ENCODE results near the gene SPEG.

Gene SPEG

DNA sequence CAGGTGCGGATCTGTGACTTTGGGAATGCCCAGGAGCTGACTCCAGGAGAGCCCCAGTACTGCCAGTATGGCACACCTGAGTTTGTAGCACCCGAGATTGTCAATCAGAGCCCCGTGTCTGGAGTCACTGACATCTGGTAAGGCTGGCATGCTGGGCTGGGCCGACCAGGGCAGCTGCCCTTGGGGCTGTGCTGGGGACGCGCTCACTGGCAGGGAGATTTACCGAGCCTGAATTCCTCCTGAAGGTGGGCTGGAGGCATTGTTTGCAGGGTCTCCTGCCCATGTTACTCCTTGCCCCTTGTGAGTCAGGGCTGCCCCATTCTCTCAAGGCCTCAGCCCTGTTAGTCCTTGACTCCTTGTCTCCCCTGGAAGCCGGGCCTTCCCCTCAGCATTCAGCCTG lies 45.4 kb downstream of the SPEG start:
- no peak for DNase-seq (ENCODE audit: low spot score)

DNA sequence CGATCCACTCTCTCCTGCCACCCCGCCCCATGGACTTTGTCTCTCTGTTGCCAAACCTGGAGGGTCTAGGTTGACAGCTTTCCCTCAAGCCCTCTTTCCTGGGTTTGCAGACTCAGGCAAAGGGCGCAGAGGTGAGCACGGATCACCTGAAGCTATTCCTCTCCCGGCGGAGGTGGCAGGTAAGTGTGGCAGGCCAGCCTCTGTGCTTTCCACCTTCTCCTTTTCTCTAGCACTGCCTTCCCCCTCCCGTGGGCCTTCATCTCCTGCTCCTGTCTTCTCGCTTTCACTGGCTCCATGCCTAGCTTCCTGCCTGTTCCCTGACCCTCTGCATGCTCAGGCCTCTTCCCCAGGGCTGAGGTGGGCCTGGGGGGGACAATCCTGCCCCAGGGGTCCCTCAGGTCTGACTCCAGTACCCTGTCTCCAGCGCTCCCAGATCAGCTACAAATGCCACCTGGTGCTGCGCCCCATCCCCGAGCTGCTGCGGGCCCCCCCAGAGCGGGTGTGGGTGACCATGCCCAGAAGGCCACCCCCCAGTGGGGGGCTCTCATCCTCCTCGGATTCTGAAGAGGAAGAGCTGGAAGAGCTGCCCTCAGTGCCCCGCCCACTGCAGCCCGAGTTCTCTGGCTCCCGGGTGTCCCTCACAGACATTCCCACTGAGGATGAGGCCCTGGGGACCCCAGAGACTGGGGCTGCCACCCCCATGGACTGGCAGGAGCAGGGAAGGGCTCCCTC lies 48.2 kb downstream of the SPEG start:
- DNase-seq (ENCODE audit: low spot score) = no peak

DNA sequence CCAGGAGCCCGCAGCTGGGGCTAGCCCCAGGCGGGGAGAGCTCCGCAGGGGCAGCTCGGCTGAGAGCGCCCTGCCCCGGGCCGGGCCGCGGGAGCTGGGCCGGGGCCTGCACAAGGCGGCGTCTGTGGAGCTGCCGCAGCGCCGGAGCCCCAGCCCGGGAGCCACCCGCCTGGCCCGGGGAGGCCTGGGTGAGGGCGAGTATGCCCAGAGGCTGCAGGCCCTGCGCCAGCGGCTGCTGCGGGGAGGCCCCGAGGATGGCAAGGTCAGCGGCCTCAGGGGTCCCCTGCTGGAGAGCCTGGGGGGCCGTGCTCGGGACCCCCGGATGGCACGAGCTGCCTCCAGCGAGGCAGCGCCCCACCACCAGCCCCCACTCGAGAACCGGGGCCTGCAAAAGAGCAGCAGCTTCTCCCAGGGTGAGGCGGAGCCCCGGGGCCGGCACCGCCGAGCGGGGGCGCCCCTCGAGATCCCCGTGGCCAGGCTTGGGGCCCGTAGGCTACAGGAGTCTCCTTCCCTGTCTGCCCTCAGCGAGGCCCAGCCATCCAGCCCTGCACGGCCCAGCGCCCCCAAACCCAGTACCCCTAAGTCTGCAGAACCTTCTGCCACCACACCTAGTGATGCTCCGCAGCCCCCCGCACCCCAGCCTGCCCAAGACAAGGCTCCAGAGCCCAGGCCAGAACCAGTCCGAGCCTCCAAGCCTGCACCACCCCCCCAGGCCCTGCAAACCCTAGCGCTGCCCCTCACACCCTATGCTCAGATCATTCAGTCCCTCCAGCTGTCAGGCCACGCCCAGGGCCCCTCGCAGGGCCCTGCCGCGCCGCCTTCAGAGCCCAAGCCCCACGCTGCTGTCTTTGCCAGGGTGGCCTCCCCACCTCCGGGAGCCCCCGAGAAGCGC lies 49.1 kb downstream of the SPEG start:
- no peak for DNase-seq (ENCODE audit: low spot score)

- DNase-seq (ENCODE audit: low spot score) = no peak
Measured at GRCh38 chr2:219484343-219485200, 49.9 kb downstream of the SPEG start.

DNA sequence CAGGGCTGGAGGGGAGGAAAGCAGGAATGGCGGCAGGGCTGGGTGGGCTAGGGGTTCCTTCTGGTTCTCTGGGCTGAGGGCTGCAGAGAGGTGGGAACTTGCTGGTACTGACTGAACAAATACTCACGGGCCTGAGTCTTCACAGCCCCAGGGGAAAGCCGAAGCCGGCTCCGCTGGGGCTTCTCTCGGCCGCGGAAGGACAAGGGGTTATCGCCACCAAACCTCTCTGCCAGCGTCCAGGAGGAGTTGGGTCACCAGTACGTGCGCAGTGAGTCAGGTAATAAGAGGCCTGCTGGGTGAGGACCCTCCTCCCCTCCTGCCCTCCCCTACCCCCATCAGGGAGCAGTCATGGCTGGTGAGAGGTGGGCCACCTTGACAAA lies 50.5 kb downstream of the SPEG start:
- no peak for DNase-seq (ENCODE audit: low spot score)

- DNase-seq (ENCODE audit: low spot score) = no peak
Measured at GRCh38 chr2:219486380-219486959, 51.8 kb downstream of the SPEG start.

DNA sequence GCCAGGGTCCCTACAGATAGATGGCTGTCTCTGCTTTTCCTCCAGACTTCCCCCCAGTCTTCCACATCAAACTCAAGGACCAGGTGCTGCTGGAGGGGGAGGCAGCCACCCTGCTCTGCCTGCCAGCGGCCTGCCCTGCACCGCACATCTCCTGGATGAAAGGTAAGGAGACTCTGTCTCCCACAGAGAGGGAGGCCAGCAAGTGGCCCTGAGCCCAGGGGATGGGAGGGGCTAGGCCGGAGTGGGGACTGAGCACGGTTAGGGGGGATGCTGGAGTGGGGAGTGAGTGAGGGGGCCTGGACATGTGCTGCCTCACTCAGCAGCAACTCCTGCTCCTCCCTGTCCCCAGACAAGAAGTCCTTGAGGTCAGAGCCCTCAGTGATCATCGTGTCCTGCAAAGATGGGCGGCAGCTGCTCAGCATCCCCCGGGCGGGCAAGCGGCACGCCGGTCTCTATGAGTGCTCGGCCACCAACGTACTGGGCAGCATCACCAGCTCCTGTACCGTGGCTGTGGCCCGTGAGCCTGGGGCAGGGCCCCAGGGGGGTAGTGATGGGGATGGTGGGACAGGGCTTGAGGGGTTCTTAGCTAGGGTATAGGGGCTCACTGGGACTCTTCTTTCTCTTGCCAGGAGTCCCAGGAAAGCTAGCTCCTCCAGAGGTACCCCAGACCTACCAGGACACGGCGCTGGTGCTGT lies 53.7 kb downstream of the SPEG start:
- DNase-seq (ENCODE audit: low spot score) = no peak

- no peak for DNase-seq (ENCODE audit: low spot score)
Measured at GRCh38 chr2:219488844-219489194, 54.2 kb downstream of the SPEG start.

DNA sequence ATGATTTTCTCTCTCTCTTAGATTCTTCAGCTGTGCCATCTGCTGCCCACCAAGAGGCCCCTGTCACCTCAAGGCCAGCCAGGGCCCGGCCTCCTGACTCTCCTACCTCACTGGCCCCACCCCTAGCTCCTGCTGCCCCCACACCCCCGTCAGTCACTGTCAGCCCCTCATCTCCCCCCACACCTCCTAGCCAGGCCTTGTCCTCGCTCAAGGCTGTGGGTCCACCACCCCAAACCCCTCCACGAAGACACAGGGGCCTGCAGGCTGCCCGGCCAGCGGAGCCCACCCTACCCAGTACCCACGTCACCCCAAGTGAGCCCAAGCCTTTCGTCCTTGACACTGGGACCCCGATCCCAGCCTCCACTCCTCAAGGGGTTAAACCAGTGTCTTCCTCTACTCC lies 54.7 kb downstream of the SPEG start:
- DNase-seq (ENCODE audit: low spot score) = no peak

GRCh38 chr2:219490186-219490585 lies 55.5 kb downstream of the SPEG start:
- DNase-seq (ENCODE audit: low spot score) = no peak

DNA sequence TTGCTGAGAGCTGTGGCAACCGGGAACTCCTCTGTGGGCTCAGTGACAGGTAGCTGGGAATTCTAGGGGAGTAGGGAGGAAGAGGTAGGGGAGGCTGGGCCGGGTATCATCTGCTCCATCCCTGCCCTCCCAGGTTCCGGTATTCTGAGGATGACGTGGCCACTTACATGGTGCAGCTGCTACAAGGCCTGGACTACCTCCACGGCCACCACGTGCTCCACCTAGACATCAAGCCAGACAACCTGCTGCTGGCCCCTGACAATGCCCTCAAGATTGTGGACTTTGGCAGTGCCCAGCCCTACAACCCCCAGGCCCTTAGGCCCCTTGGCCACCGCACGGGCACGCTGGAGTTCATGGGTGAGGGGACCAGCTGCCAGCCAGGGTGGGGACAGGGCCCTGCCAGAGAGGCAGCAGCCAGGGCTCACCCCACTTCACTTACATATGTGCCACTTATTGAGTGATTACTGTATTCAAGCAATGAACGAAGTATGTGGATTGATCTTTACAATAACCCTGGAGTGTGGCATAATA lies 56.0 kb downstream of the SPEG start:
- DNase-seq (ENCODE audit: low spot score) = no peak

DNA sequence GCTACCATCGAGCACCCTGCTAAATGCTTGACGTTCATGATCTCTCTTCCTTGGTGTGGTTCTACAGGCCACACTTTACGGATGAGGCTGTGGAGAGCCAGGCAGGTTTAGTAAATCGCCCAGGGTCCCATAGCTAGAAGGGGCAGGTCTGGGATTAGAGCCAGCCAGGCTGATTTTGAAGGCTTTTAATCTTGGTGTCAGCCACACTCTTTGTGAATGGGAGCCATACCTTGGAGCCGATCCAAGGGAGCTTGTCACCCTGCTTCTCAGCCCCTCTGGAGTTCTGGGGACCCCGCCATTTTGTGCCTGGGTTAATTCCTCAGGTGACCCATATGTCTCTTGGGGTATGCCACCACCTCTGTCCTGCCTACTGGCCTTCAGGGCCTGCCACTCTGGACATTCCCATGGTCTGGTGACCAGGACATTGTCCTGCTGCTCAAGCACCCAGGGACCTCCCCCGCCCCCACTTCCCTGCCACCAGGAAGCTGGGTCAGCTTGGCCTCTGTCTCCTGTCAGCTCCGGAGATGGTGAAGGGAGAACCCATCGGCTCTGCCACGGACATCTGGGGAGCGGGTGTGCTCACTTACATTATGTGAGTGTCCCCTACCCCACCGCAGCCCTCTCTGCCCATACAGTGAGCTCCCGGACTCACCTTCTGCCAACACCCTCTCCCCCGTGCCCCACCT lies 56.8 kb downstream of the SPEG start:
- DNase-seq (ENCODE audit: low spot score) = no peak

- no peak for DNase-seq (ENCODE audit: low spot score)
Measured at GRCh38 chr2:219492575-219492974, 57.9 kb downstream of the SPEG start.

DNA sequence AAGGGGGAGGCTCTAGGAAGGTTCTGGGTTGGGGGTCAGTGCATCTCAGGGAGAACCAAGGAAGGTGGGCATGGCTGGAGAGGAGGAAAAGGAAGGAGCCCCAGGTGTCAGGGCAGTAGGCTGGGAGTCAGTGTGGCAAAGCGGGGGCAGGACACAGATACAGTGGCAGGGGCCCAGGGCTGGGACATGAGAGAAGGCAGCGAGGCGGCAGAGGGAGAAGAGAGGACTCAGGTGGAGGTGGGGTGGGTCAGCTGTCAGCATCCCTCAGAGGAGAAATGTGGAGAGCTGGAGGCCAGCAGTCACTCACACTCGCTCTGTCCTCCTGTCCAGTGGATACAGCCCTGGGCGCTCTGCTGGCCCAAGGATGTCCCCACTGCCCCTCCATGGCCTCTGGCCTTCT lies 58.4 kb downstream of the SPEG start:
- no peak for DNase-seq (ENCODE audit: low spot score)

DNA sequence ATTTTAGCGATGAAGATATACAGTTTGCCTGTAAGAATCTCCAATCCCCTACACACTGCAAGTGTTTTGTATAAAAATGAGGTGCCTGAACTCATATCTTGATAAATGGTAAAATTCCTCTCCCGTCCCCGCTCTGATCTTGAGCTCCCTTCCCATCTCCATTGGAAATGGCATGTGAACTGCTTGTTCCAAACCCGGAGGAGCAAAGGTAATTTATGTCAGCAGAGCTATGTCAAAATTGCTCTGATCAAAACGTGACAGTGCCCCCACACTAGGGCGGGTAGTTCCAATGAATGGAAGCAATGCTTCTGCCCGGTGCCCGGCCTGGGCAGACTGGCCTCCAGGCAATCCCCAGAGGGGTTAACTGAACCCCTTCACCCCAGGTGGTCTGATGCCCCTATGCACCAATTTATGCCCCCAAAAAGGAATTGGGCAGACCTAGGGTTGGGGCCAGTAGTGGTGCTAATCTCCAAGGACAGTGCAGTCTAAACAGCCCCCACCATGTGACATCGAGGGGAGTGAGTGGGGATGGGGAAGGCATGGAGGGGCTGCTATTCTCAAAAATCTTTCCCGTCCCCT lies 60.4 kb downstream of the SPEG start:
- DNase-seq (ENCODE audit: low spot score) = no peak

- peak; percentile 57 for DNase-seq (ENCODE audit: low spot score)
Measured at GRCh38 chr2:219495531-219496122, 61.0 kb downstream of the SPEG start.

DNA sequence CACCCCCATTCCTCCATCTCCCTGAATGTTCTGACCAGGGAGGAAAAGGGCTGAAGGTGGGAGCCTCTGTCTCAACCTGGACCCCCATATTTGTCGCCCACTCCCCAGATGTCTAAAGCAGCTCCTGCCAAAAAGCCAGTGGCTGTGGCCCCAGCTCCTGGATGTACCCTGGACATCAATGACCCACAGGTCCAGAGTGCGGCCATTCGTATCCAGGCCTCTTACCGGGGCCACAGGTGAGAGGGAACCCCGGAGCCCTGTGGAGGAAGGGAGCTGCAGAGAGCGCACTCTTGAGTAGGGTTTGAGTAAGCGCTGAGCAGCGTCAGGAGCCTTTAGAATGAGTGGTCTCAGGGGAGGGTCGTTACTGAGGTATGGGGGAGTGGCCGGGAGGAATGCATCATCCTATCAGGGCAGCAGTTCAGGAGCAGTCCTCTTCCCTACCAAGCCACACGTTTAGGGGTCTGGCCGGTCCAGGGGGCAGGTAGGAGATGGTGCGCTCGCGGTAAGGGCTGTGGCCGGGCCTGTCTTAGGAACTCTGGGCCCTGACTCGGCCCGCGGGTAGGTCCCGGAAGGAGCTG lies 61.7 kb downstream of the SPEG start:
- no peak for DNase-seq (ENCODE audit: low spot score)

DNA sequence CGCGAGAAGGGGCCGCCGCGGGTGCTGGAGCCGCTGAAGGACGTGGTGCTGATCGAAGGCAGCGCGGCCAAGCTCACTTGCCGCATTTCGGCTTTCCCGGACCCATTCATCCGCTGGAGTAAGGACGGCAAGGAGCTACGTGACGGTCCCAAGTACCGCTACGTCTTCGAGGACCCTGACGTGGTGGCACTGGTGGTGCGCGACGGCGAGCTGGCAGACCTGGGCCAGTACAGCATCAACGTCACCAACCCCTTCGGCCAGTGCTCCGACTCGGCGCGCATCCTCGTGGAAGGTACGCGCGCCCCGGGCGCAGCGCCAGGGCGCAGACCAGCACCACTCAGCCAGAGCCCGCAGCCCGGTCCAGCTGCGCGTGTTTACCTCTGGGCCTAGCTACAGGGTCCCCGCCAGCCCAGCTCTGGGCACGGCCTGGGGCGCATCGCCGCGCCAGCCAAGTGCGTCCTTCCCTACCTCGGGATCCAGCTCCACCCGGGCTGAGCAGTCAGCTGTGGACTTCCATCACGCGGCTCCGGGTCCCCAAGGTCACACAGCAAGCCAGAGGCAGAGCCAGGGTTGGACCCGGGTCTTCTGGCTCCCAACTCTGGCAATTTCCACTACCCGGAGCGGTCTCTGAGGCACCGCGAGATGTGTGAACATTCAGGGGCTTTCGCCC lies 62.3 kb downstream of the SPEG start:
- no peak for DNase-seq (ENCODE audit: low spot score)
